ENCODE data around the gene SLC8A3.

The SLC8A3 gene

GRCh38 chr14:70019695-70020094 is 169.1 kb downstream of the SLC8A3 start:
- DNase-seq: no peak

GRCh38 chr14:70018713-70019211 is 170.0 kb downstream of the SLC8A3 start:
- DNase-seq: no peak

GRCh38 chr14:70018230-70018629 is 170.5 kb downstream of the SLC8A3 start:
- DNase-seq: no peak

GRCh38 chr14:70014406-70015095 is 174.2 kb downstream of the SLC8A3 start:
- DNase-seq: no peak

- DNase-seq: peak in 1 of 2 experiments; percentile 10
These were observed 175.4 kb downstream of the SLC8A3 start for GRCh38 chr14:70013271-70013873.

- DNase-seq: no peak
These were observed 177.0 kb downstream of the SLC8A3 start for GRCh38 chr14:70011708-70012107.

GRCh38 chr14:70011098-70011497 is 177.7 kb downstream of the SLC8A3 start:
- peak; percentile 51 to 58 for DNase-seq

GRCh38 chr14:70009961-70010360 is 178.8 kb downstream of the SLC8A3 start:
- no peak for DNase-seq

- no peak for DNase-seq
These were observed 180.2 kb downstream of the SLC8A3 start for GRCh38 chr14:70008284-70009262.

GRCh38 chr14:70006699-70007098 is 182.1 kb downstream of the SLC8A3 start:
- no peak for DNase-seq

- DNase-seq: no peak
These were observed 183.4 kb downstream of the SLC8A3 start for GRCh38 chr14:70005281-70005805.

GRCh38 chr14:70004791-70005190 is 184.0 kb downstream of the SLC8A3 start:
- DNase-seq: no peak

- DNase-seq: no peak
These were observed 186.0 kb downstream of the SLC8A3 start for GRCh38 chr14:70002589-70003346.

GRCh38 chr14:70000601-70001000 is 188.2 kb downstream of the SLC8A3 start:
- DNase-seq: no peak

GRCh38 chr14:69999261-69999674 is 189.5 kb downstream of the SLC8A3 start:
- DNase-seq: no peak

- no peak for DNase-seq
These were observed 190.9 kb downstream of the SLC8A3 start for GRCh38 chr14:69997849-69998248.

GRCh38 chr14:69996216-69996615 is 192.5 kb downstream of the SLC8A3 start:
- DNase-seq: no peak

All from NCI-H187 (cell line).